ENCODE data around the gene LMNA.

The LMNA gene

GRCh38 chr1:156138458-156138867 lies 24.0 kb downstream of the LMNA start:
- no peak for DNase-seq (ENCODE audit: low read depth in 3 of 3, low spot score in 1 of 3)

- DNase-seq (ENCODE audit: low read depth in 3 of 3, low spot score in 1 of 3) = no peak
These were observed 26.6 kb downstream of the LMNA start for GRCh38 chr1:156140879-156141707.

- no peak for DNase-seq (ENCODE audit: low read depth in 3 of 3, low spot score in 1 of 3)
These were observed 29.4 kb downstream of the LMNA start for GRCh38 chr1:156143765-156144489.

GRCh38 chr1:156144742-156145141 lies 30.2 kb downstream of the LMNA start:
- DNase-seq (ENCODE audit: low read depth in 3 of 3, low spot score in 1 of 3) = no peak

GRCh38 chr1:156145650-156146019 lies 31.1 kb downstream of the LMNA start:
- DNase-seq (ENCODE audit: low read depth in 3 of 3, low spot score in 1 of 3) = no peak

GRCh38 chr1:156146020-156146768 lies 31.7 kb downstream of the LMNA start:
- DNase-seq (ENCODE audit: low read depth in 3 of 3, low spot score in 1 of 3) = no peak

GRCh38 chr1:156146769-156147405 lies 32.4 kb downstream of the LMNA start:
- no peak for DNase-seq (ENCODE audit: low read depth in 3 of 3, low spot score in 1 of 3)

GRCh38 chr1:156148216-156148615 lies 33.7 kb downstream of the LMNA start:
- no peak for DNase-seq (ENCODE audit: low read depth in 3 of 3, low spot score in 1 of 3)

GRCh38 chr1:156149374-156150332 lies 35.1 kb downstream of the LMNA start:
- DNase-seq (ENCODE audit: low read depth in 3 of 3, low spot score in 1 of 3) = no peak

GRCh38 chr1:156150333-156151011 lies 36.0 kb downstream of the LMNA start:
- DNase-seq (ENCODE audit: low read depth in 3 of 3, low spot score in 1 of 3) = no peak

GRCh38 chr1:156151093-156151688 lies 36.7 kb downstream of the LMNA start:
- DNase-seq (ENCODE audit: low read depth in 3 of 3, low spot score in 1 of 3) = no peak

GRCh38 chr1:156152628-156153027 lies 38.1 kb downstream of the LMNA start:
- no peak for DNase-seq (ENCODE audit: low read depth in 3 of 3, low spot score in 1 of 3)

- DNase-seq (ENCODE audit: low read depth in 3 of 3, low spot score in 1 of 3) = no peak
These were observed 38.9 kb downstream of the LMNA start, which contains the start of gene SEMA4A for GRCh38 chr1:156153362-156153761. TSS of gene SEMA4A (plus strand) at chr1:156153585. CDS start at chr1:156154579, 994 bp downstream.

GRCh38 chr1:156154317-156154749 lies 39.8 kb downstream of the LMNA start:
- no peak for DNase-seq (ENCODE audit: low read depth in 3 of 3, low spot score in 1 of 3)

GRCh38 chr1:156155756-156156510 lies 41.4 kb downstream of the LMNA start:
- no peak for DNase-seq (ENCODE audit: low read depth in 3 of 3, low spot score in 1 of 3)

- DNase-seq (ENCODE audit: low read depth in 3 of 3, low spot score in 1 of 3) = no peak
These were observed 43.0 kb downstream of the LMNA start for GRCh38 chr1:156157506-156157905.

- no peak for DNase-seq (ENCODE audit: low read depth in 3 of 3, low spot score in 1 of 3)
These were observed 43.5 kb downstream of the LMNA start for GRCh38 chr1:156157966-156158365.

- DNase-seq (ENCODE audit: low read depth in 3 of 3, low spot score in 1 of 3) = no peak
These were observed 45.7 kb downstream of the LMNA start for GRCh38 chr1:156160000-156160742.
